ENCODE results near the gene SWSAP1. TPM values are rescaled to one million over a fixed set of nuclear protein-coding genes. Genes with fewer than 3 reads are reported as not detected.
A peak's percentile ranks its signal among the peaks of the same experiment; 100 is the strongest.
"Not testable (repeated sequence)": the region's sequence is repeated elsewhere in the genome, so short reads cannot be mapped to it uniquely, and the experiment has no call there.

The SWSAP1 gene
- total RNA-seq, 1 donor from 2014 or later: 1.1 TPM

DNA sequence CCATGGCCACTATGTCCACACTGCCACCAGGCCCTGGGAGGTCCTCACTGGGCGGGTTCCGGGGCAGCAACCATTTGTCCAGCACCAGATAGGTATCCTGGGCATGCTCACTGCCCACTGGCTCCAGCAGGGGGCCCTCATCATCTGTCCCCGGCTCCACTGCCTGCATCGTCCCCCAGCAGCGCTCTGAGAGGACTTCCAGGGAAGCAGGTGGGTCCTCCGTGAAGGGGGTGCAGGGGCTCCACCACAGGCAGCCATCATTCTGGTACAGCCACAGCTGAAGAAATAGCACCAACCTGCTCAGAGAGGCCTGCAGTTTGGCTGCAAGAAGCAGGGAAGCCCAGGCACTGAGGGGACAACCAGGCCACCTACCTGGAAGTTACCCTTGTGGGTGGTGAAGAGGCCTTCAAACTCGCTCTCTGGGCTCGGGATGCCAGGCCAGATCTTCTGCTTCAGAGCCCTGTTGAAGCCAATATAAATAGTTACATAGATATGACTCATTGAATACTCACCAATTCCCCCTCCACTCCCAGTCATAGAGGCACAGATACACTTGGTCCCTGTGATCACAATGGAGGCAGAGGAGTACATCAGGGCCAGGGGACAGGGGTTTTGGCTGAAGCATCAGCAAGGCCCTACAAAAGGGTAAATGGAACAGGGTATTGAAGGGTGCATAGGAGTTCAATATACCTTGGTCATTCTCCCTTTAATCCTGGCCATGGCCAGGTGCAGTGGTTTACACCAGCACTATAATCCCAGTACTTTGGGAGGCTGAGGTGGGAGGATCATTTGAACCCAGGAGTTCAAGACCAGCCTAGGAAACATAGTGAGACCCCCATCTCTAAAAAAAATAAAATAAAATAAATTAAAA lies 4.1 kb downstream of the SWSAP1 start:
- peaks cover 77% of the 10 kb centered on the region for H3K4me1 ChIP-seq
- H3K27me3 ChIP-seq (ENCODE audit: low read depth): peaks cover 13% of the 10 kb centered on the region
- DNase-seq: peak; percentile 44
- no peak overlapping the region for H3K27ac ChIP-seq (replicated peaks)
- H3K36me3 ChIP-seq: no peaks in the 10 kb centered on the region
- TF ChIP-seq, protein P1, sequence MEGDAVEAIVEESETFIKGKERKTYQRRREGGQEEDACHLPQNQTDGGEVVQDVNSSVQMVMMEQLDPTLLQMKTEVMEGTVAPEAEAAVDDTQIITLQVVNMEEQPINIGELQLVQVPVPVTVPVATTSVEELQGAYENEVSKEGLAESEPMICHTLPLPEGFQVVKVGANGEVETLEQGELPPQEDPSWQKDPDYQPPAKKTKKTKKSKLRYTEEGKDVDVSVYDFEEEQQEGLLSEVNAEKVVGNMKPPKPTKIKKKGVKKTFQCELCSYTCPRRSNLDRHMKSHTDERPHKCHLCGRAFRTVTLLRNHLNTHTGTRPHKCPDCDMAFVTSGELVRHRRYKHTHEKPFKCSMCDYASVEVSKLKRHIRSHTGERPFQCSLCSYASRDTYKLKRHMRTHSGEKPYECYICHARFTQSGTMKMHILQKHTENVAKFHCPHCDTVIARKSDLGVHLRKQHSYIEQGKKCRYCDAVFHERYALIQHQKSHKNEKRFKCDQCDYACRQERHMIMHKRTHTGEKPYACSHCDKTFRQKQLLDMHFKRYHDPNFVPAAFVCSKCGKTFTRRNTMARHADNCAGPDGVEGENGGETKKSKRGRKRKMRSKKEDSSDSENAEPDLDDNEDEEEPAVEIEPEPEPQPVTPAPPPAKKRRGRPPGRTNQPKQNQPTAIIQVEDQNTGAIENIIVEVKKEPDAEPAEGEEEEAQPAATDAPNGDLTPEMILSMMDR (IDR thresholded peaks at IDR 0.05; ENCODE audit: borderline replicate concordance): peak; percentile 66
- intact Hi-C loops (cut with micrococcal nuclease): no loop called here
- no peak overlapping the region for H3K4me3 ChIP-seq
- no peaks in the 10 kb centered on the region for H3K9me3 ChIP-seq (replicated peaks)

DNA sequence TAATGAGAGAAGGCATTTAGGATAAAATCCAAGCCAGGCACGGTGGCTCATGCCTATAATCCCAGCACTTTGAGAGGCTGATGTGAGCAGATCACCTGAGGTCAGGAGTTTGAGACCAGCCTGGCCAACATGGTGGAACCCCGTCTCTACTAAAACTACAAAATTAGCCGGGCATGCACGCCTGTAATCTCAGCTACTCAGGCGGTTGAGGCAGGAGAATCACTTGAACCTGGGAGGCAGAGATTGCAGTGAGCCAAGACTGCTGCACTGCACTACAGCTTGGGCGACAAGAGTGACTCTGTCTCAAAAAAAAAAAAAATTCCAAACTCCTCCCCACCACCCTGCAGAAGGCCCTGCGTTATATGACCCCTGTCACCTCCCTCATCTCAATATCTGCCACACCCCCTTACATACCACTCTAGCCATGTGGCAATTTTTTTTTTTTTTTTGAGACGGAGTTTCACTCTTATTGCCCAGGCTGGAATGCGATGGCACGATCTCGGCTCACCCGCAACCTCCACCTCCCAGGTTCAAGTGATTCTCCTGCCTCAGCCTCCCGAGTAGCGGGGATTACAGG lies 4.9 kb downstream of the SWSAP1 start:
- intact Hi-C loops (cut with micrococcal nuclease); DNase-seq; H3K27ac ChIP-seq (replicated peaks); H3K4me3 ChIP-seq; H3K36me3 ChIP-seq; H3K9me3 ChIP-seq (replicated peaks): not testable (repeated sequence)
- peaks cover 19% of the 10 kb centered on the region for H3K27me3 ChIP-seq (ENCODE audit: low read depth)
- H3K4me1 ChIP-seq: peaks cover 77% of the 10 kb centered on the region

DNA sequence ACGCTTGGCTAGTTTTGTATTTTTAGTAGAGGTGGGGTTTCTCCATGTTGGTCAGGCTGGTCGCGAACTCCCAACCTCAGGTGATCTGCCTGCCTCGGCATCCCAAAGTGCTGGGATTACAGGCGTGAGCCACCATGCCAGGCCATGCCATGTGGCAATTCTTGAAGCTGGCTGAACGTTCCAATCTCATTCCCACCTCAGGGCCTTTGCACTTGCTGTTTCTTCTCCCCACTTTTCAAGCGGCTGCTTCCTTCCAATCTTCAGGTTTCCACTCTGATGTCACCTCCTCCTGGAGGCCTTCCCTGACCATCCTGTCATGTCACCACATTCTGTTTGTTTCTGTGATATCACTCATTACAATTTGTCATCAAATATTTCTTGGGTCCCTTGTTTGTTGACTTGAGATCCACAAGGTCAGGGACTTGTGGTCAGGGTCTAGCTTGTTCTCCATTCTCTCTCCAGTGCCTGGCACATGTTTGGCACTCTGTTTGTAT lies 5.4 kb downstream of the SWSAP1 start:
- H3K4me3 ChIP-seq: peak overlapping the region; percentile 73
- H3K36me3 ChIP-seq: no peaks in the 10 kb centered on the region
- TF ChIP-seq, protein P1 (IDR thresholded peaks at IDR 0.05; ENCODE audit: borderline replicate concordance): no peak
- intact Hi-C loops (cut with micrococcal nuclease): no loop called here
- no peak overlapping the region for H3K27ac ChIP-seq (replicated peaks)
- H3K9me3 ChIP-seq (replicated peaks): no peaks in the 10 kb centered on the region
- H3K27me3 ChIP-seq (ENCODE audit: low read depth): peaks cover 19% of the 10 kb centered on the region
- DNase-seq: no peak
- H3K4me1 ChIP-seq: peaks cover 79% of the 10 kb centered on the region

DNA sequence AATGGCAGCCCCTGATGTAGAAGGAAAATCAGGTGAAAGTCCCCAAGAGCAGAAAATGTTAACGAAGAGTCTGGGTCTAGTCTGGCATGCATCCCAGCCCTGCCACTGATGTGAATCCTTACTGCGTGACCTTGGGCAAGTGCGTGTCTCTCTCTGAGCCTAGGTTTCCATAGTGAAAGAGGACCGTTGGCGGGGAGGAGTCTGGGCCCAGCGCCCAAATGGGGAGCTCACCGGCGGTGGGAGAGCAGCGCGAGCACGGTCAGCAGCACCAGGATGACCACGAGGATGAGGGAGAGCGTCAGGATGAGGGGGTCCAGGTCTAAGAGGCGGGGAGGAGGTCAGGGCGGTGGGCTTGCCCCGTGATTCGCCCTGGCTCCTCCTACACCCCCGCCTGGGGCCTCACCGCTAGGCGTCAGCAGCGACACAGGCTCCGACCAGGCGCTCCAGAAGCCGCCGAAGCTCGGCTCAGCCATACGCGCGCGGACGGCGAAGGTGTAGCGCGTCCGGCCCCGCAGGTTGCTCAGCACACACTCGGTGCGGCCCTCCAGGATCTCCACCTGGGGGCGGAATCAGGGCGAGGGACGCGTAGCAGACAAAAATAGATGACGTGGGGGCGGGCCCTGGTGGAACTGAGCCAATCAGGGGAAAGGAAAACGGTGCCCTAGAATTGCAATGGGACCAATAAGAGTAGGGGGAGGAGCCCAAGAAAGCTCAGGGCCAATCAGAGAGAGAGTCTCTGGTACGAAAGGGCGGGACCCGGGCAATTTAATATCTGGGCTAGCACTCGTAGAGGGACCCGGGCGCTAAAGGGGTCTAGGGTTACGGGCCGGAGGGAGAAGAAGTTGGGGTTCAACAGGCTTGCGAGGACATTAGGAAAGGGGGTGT lies 6.4 kb downstream of the SWSAP1 start:
- H3K4me1 ChIP-seq: peaks cover 71% of the 10 kb centered on the region
- peaks cover 19% of the 10 kb centered on the region for H3K27me3 ChIP-seq (ENCODE audit: low read depth)
- no peaks in the 10 kb centered on the region for H3K9me3 ChIP-seq (replicated peaks)
- peak overlapping the region; percentile 73 for H3K4me3 ChIP-seq
- intact Hi-C loops (cut with micrococcal nuclease): no loop called here
- peak overlapping the region; percentile 80 for H3K27ac ChIP-seq (replicated peaks)
- H3K36me3 ChIP-seq: no peaks in the 10 kb centered on the region
- TF ChIP-seq, protein P1 (IDR thresholded peaks at IDR 0.05; ENCODE audit: borderline replicate concordance): peak; percentile 84
- peak; percentile 96 for DNase-seq

DNA sequence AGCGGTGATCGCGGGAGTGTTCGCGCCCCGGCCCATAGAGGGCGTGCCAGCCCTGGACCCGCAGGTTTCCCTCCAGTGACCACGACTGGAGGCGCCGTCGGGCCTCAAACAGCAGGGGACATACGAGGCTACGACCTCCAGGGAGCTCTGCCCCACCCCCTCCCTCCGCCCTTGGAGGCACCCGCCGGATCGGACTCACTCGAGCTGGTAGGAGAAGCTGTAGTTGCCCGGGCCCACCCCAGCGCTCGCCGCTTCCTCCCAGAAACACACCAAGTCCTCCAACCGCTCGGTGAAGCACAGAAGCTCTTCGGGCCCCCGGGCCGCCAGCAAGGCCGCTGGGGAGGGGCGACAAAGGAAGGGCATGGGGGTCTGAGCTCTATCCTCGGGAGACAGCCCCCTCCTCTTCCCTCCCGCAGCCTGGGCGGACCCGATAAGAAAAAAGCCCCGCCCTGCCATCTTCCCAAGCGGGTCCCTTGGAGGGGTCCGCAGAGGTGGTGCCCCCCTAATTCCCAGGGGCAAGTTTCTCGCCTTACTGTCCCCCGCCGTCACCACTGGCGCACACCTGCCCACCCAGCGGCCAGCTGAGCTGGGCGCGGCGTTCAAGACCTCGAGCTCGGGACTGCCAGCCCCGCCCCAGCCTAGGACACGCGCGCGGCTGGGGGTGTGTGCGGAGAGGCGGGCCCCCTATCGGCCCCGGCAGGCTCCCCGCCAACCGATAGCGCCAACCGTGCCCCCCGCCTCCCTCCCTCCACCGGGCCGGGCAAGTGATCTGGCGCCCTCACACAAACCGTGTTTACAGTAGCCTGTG lies 8.6 kb downstream of the SWSAP1 start:
- peaks cover 49% of the 10 kb centered on the region for H3K4me1 ChIP-seq
- peak overlapping the region; percentile 66 for H3K27ac ChIP-seq (replicated peaks)
- H3K36me3 ChIP-seq: no peaks in the 10 kb centered on the region
- H3K4me3 ChIP-seq: peak overlapping the region; percentile 71
- H3K27me3 ChIP-seq (ENCODE audit: low read depth): peaks cover 19% of the 10 kb centered on the region
- intact Hi-C loops (cut with micrococcal nuclease): no loop called here
- H3K9me3 ChIP-seq (replicated peaks): no peaks in the 10 kb centered on the region
- peak; percentile 60 for DNase-seq
- TF ChIP-seq, protein P1 (IDR thresholded peaks at IDR 0.05; ENCODE audit: borderline replicate concordance): peak; percentile 65

Measured in left ventricle myocardium inferior (tissue), 1 donor.